Vagina (tissue), 2 donors: ENCODE results near the gene ZFYVE26. TPM values are rescaled to one million over a fixed set of nuclear protein-coding genes. Genes with fewer than 3 reads are reported as not detected.

Experiments
- DNase-seq, 2 donors: peaks; one replicate each; pipeline ENCODE4 v3.0.0-alpha.2; 2017; ENCODE audit errors: extremely low spot score in 2 of 2
- H3K27ac ChIP-seq: fragments of 200-600 bp; sonication (generic); one replicate; pipeline ENCODE4 v1.5.1; 2019
- H3K27me3 ChIP-seq: fragments of 200-600 bp; sonication (generic); one replicate; pipeline ENCODE4 v1.5.1; 2019
- H3K36me3 ChIP-seq, 2 donors: fragments of 200-600 bp; sonication (generic); one replicate each; pipeline ENCODE4 v1.5.1; 2017 to 2019
- H3K4me1 ChIP-seq: fragments of 200-600 bp; sonication (generic); one replicate; pipeline ENCODE4 v1.5.1; 2019
- H3K4me3 ChIP-seq, 2 donors: fragments of 200-600 bp; sonication (generic); 1 replicate in 1 of 2; 2 replicates in 1 of 2; pipeline ENCODE4 v1.5.1; 2016 to 2019
- H3K9me3 ChIP-seq: fragments of 200-600 bp; sonication (generic); one replicate; pipeline ENCODE4 v1.5.1; 2019
- CTCF ChIP-seq, 3 experiments: fragments of 450-650 bp in 2 of 3; fragments of 200-600 bp in 1 of 3; sonication (generic) in 1 of 3; IDR thresholded peaks; one replicate each; pipeline ENCODE4 v1.5.1; 2017 to 2019; ENCODE audit warnings: antibody characterized with exemption in 3 of 3, mild to moderate bottlenecking in 2 of 3, moderate library complexity in 2 of 3
- POLR2A ChIP-seq, 2 donors: fragments of 450-650 bp; IDR thresholded peaks; one replicate each; pipeline ENCODE4 v1.6.1; 2017; ENCODE audit warnings: antibody characterized with exemption in 2 of 2, mild to moderate bottlenecking in 2 of 2, moderate library complexity in 2 of 2
- POLR2AphosphoS5 ChIP-seq, 2 donors: sonication (generic); formaldehyde crosslinking; IDR thresholded peaks; one replicate each; pipeline ENCODE4 v1.9.0; 2017; ENCODE audit warnings: antibody characterized with exemption in 2 of 2, mild to moderate bottlenecking in 2 of 2, low read depth in 1 of 2; ENCODE audit not compliant: insufficient read depth in 1 of 2
- intact Hi-C: fragments of 100-400 bp; cut with DNase I; formaldehyde crosslinking; loops from one replicate; pipeline ENCODE4 v1.15.1; 2023
- total RNA-seq: library from RNA; depleted of rRNA; stranded (reverse); fragments of >200 nt; gene quantifications from one replicate; pipeline ENCODE4 v1.2.3, GENCODE V29; 2016

The ZFYVE26 gene
- total RNA-seq, 1 donor from 2014 or later, result 30.2 TPM

GRCh38 chr14:67746927-67747326 lies 69.5 kb downstream of the ZFYVE26 start:
- Histone ChIP-seq H3K36me3 (peaks cover 0 to 43% of the 10 kb centered on the region in 2 donors), H3K4me1 (no peaks in the 10 kb centered on the region), H3K27ac (no peak overlapping the region), H3K27me3 (no peaks in the 10 kb centered on the region), H3K9me3 (no peaks in the 10 kb centered on the region), H3K4me3 (no peak overlapping the region)
- intact Hi-C loops, result no loop called here
- DNase-seq, result no peak
- TF ChIP-seq POLR2AphosphoS5 (IDR thresholded peaks at IDR 0.05; ENCODE audit: insufficient read depth in 1 of 2, low read depth in 1 of 2) (no peak), POLR2A (IDR thresholded peaks at IDR 0.05) (no peak), CTCF (IDR thresholded peaks at IDR 0.05) (no peak)

- intact Hi-C loops, result no loop called here
- TF ChIP-seq POLR2AphosphoS5 (IDR thresholded peaks at IDR 0.05; ENCODE audit: insufficient read depth in 1 of 2, low read depth in 1 of 2), result no peak
- TF ChIP-seq POLR2A (IDR thresholded peaks at IDR 0.05), result no peak
- no peak for TF ChIP-seq CTCF (IDR thresholded peaks at IDR 0.05)
- H3K27me3 ChIP-seq, result no peaks in the 10 kb centered on the region
- DNase-seq, result no peak
- no peak overlapping the region for H3K27ac ChIP-seq
- H3K4me3 ChIP-seq, result no peak overlapping the region
- peaks cover under 1% of the 10 kb centered on the region for H3K4me1 ChIP-seq
- H3K36me3 ChIP-seq, result peaks cover 0 to 15% of the 10 kb centered on the region in 2 donors
- H3K9me3 ChIP-seq, result no peaks in the 10 kb centered on the region
Observed at GRCh38 chr14:67744046-67744445, 72.3 kb downstream of the ZFYVE26 start.

GRCh38 chr14:67738740-67739504 lies 77.5 kb downstream of the ZFYVE26 start:
- intact Hi-C loops, result no loop called here
- Histone ChIP-seq H3K27me3 (no peaks in the 10 kb centered on the region), H3K4me3 (no peak overlapping the region), H3K9me3 (no peaks in the 10 kb centered on the region), H3K4me1 (peaks cover 5% of the 10 kb centered on the region), H3K27ac (peak overlapping the region; percentile 39), H3K36me3 (no peaks in the 10 kb centered on the region)
- DNase-seq, result peak in 1 of 2 donors; percentile 94
- TF ChIP-seq POLR2A (IDR thresholded peaks at IDR 0.05) (no peak), CTCF (IDR thresholded peaks at IDR 0.05) (no peak), POLR2AphosphoS5 (IDR thresholded peaks at IDR 0.05; ENCODE audit: insufficient read depth in 1 of 2, low read depth in 1 of 2) (peak; percentile 38 to 82)

GRCh38 chr14:67736771-67737170 lies 79.6 kb downstream of the ZFYVE26 start:
- intact Hi-C loops, result no loop called here
- no peak overlapping the region for H3K4me3 ChIP-seq
- peaks cover 5% of the 10 kb centered on the region for H3K4me1 ChIP-seq
- H3K9me3 ChIP-seq, result no peaks in the 10 kb centered on the region
- DNase-seq, result no peak
- no peaks in the 10 kb centered on the region for H3K27me3 ChIP-seq
- TF ChIP-seq CTCF (IDR thresholded peaks at IDR 0.05) (no peak), POLR2AphosphoS5 (IDR thresholded peaks at IDR 0.05; ENCODE audit: insufficient read depth in 1 of 2, low read depth in 1 of 2) (no peak), POLR2A (IDR thresholded peaks at IDR 0.05) (no peak)
- no peak overlapping the region for H3K27ac ChIP-seq
- H3K36me3 ChIP-seq, result no peaks in the 10 kb centered on the region
